ENCODE data around the gene EIF2AK3. TPM values are rescaled to one million over a fixed set of nuclear protein-coding genes. Genes with fewer than 3 reads are reported as not detected.
A peak's percentile ranks its signal among the peaks of the same experiment; 100 is the strongest.

Gene EIF2AK3
- total and polyA plus RNA-seq, 7 experiments from 2014 or later = 3.2 to 36.5 (median 27.5) TPM

- no peak overlapping the region for H3K4me3 ChIP-seq (ENCODE audit: low read length)
- H3K4me3 Mint-ChIP-seq = no peak overlapping the region
- CTCF ChIA-PET = no interaction called here
- POLR2A ChIA-PET = no interaction called here
- H3K9me3 Mint-ChIP-seq = no peaks in the 10 kb centered on the region
- no peak overlapping the region for H3K27ac ChIP-seq (ENCODE audit: low read depth, low read length)
- H3K27ac Mint-ChIP-seq = peak overlapping the region in 3 of 9 donors; percentile 9 to 53 (median 13)
- H3K4me1 Mint-ChIP-seq = peaks cover 7 to 34% (median 26%) of the 10 kb centered on the region in 7 donors
- ATAC-seq = no peak
- H3K9me3 ChIP-seq (ENCODE audit: control insufficient read depth in 2 of 3, low read length in 3 of 3) = no peaks in the 10 kb centered on the region
- H3K36me3 Mint-ChIP-seq = peaks cover 0 to 11% (median 6%) of the 10 kb centered on the region in 5 donors
- intact Hi-C loops (cut with micrococcal nuclease) = no loop called here
- H3K27me3 Mint-ChIP-seq = no peaks in the 10 kb centered on the region
- peaks cover 0 to 4% (median 0%) of the 10 kb centered on the region in 3 experiments for H3K36me3 ChIP-seq (ENCODE audit: control insufficient read depth in 2 of 3, insufficient read depth in 3 of 3, low read length in 3 of 3)
- peaks cover 0 to 5% of the 10 kb centered on the region in 2 donors for H3K4me1 ChIP-seq (ENCODE audit: control insufficient read depth in 2 of 2, insufficient read depth in 2 of 2, low read length in 2 of 2)
- no peak for DNase-seq
- H3K27me3 ChIP-seq (ENCODE audit: control insufficient read depth in 2 of 2, insufficient read depth in 2 of 2, low read length in 2 of 2) = no peaks in the 10 kb centered on the region
Measured at GRCh38 chr2:88597168-88597567, 30.1 kb downstream of the EIF2AK3 start.

- Histone ChIP-seq H3K4me1 (ENCODE audit: control insufficient read depth in 2 of 2, insufficient read depth in 2 of 2, low read length in 2 of 2) (peaks cover 0 to 5% of the 10 kb centered on the region in 2 donors), H3K27ac (ENCODE audit: low read depth, low read length) (no peak overlapping the region), H3K9me3 (ENCODE audit: control insufficient read depth in 2 of 3, low read length in 3 of 3) (no peaks in the 10 kb centered on the region), H3K4me3 (ENCODE audit: low read length) (no peak overlapping the region), H3K27me3 (ENCODE audit: control insufficient read depth in 2 of 2, insufficient read depth in 2 of 2, low read length in 2 of 2) (no peaks in the 10 kb centered on the region), H3K36me3 (ENCODE audit: control insufficient read depth in 2 of 3, insufficient read depth in 3 of 3, low read length in 3 of 3) (peaks cover 0 to 4% (median 0%) of the 10 kb centered on the region in 3 experiments)
- ATAC-seq (no peak), DNase-seq (no peak)
- CTCF ChIA-PET = interaction anchor here (8.1 kb wide), 1 partner anchor 76 kb away, joined by 66 read pairs; no protein-coding TSS in a partner anchor
- POLR2A ChIA-PET = no interaction called here
- intact Hi-C loops (cut with micrococcal nuclease) = no loop called here
- Mint-ChIP-seq H3K36me3 (peaks cover 0 to 11% (median 9%) of the 10 kb centered on the region in 5 donors), H3K27me3 (no peaks in the 10 kb centered on the region), H3K4me1 (peaks cover 5 to 29% (median 22%) of the 10 kb centered on the region in 7 donors), H3K4me3 (no peak overlapping the region), H3K9me3 (no peaks in the 10 kb centered on the region), H3K27ac (peak overlapping the region in 4 of 9 donors; percentile 9 to 72 (median 56))
Measured at GRCh38 chr2:88596141-88596830, 31.0 kb downstream of the EIF2AK3 start.

GRCh38 chr2:88591698-88592097 lies 35.6 kb downstream of the EIF2AK3 start:
- Histone ChIP-seq H3K4me1 (ENCODE audit: control insufficient read depth in 2 of 2, insufficient read depth in 2 of 2, low read length in 2 of 2) (no peaks in the 10 kb centered on the region), H3K9me3 (ENCODE audit: control insufficient read depth in 2 of 3, low read length in 3 of 3) (no peaks in the 10 kb centered on the region), H3K4me3 (ENCODE audit: low read length) (no peak overlapping the region), H3K27me3 (ENCODE audit: control insufficient read depth in 2 of 2, insufficient read depth in 2 of 2, low read length in 2 of 2) (no peaks in the 10 kb centered on the region), H3K36me3 (ENCODE audit: control insufficient read depth in 2 of 3, insufficient read depth in 3 of 3, low read length in 3 of 3) (peaks cover 0 to 20% (median 0%) of the 10 kb centered on the region in 3 experiments), H3K27ac (ENCODE audit: low read depth, low read length) (no peak overlapping the region)
- CTCF ChIA-PET = interaction anchor here (0.6 to 8.1 kb wide), 6 partner anchors 8 to 101 kb away, joined by 3 to 66 read pairs (median 4); no protein-coding TSS in a partner anchor
- Mint-ChIP-seq H3K27me3 (no peaks in the 10 kb centered on the region), H3K27ac (no peak overlapping the region), H3K4me3 (no peak overlapping the region), H3K9me3 (no peaks in the 10 kb centered on the region), H3K4me1 (peaks cover 0 to 3% (median 0%) of the 10 kb centered on the region in 7 donors), H3K36me3 (peaks cover 4 to 31% (median 15%) of the 10 kb centered on the region in 5 donors)
- POLR2A ChIA-PET = interaction anchor here (1.7 kb wide), 1 partner anchor 35 kb away, joined by 4 read pairs; the partner anchor contains the start of gene EIF2AK3
- intact Hi-C loops (cut with micrococcal nuclease) = loop anchor here (1.0 to 5.0 kb wide), 7 partner anchors 9 to 170 kb away; partner anchors contain the start of genes EIF2AK3 (in 2 of the 2) and RPIA (in 2 of the 2)
- DNase-seq = no peak
- no peak for ATAC-seq

- H3K27ac Mint-ChIP-seq = peak overlapping the region in 3 of 9 donors; percentile 20 to 68 (median 47)
- CTCF ChIA-PET = interaction anchor here (0.6 to 8.1 kb wide), 6 partner anchors 9 to 101 kb away, joined by 3 to 66 read pairs (median 4); no protein-coding TSS in a partner anchor
Measured at GRCh38 chr2:88590998-88591613, 36.2 kb downstream of the EIF2AK3 start.

GRCh38 chr2:88585969-88586368 lies 41.3 kb downstream of the EIF2AK3 start:
- intact Hi-C loops (cut with micrococcal nuclease) = no loop called here
- Mint-ChIP-seq H3K9me3 (no peaks in the 10 kb centered on the region), H3K36me3 (peaks cover 23 to 50% (median 38%) of the 10 kb centered on the region in 5 donors), H3K4me3 (no peak overlapping the region), H3K4me1 (peaks cover 0 to 3% (median 0%) of the 10 kb centered on the region in 7 donors), H3K27me3 (no peaks in the 10 kb centered on the region), H3K27ac (no peak overlapping the region)
- CTCF ChIA-PET = no interaction called here
- DNase-seq (no peak), ATAC-seq (no peak)
- POLR2A ChIA-PET = no interaction called here
- Histone ChIP-seq H3K4me3 (ENCODE audit: low read length) (no peak overlapping the region), H3K36me3 (ENCODE audit: control insufficient read depth in 2 of 3, insufficient read depth in 3 of 3, low read length in 3 of 3) (peaks cover 10 to 58% (median 14%) of the 10 kb centered on the region in 3 experiments), H3K27me3 (ENCODE audit: control insufficient read depth in 2 of 2, insufficient read depth in 2 of 2, low read length in 2 of 2) (no peaks in the 10 kb centered on the region), H3K4me1 (ENCODE audit: control insufficient read depth in 2 of 2, insufficient read depth in 2 of 2, low read length in 2 of 2) (no peaks in the 10 kb centered on the region), H3K27ac (ENCODE audit: low read depth, low read length) (no peak overlapping the region), H3K9me3 (ENCODE audit: control insufficient read depth in 2 of 3, low read length in 3 of 3) (no peaks in the 10 kb centered on the region)

More at GRCh38 chr2:88590998-88591613, 36.2 kb downstream of the EIF2AK3 start:
- peaks cover 4 to 31% (median 14%) of the 10 kb centered on the region in 5 donors for H3K36me3 Mint-ChIP-seq
- H3K4me1 ChIP-seq (ENCODE audit: control insufficient read depth in 2 of 2, insufficient read depth in 2 of 2, low read length in 2 of 2) = no peaks in the 10 kb centered on the region
- H3K36me3 ChIP-seq (ENCODE audit: control insufficient read depth in 2 of 3, insufficient read depth in 3 of 3, low read length in 3 of 3) = peaks cover 0 to 20% (median 0%) of the 10 kb centered on the region in 3 experiments
- no peaks in the 10 kb centered on the region for H3K9me3 Mint-ChIP-seq
- POLR2A ChIA-PET = interaction anchor here (1.7 kb wide), 1 partner anchor 36 kb away, joined by 4 read pairs; the partner anchor contains the start of gene EIF2AK3
- intact Hi-C loops (cut with micrococcal nuclease) = loop anchor here (1.0 to 5.0 kb wide), 7 partner anchors 9 to 170 kb away; partner anchors contain the start of genes EIF2AK3 (in 2 of the 2) and RPIA (in 2 of the 2)
- no peak overlapping the region for H3K4me3 Mint-ChIP-seq
- ATAC-seq (peak; percentile 87), DNase-seq (peak in 8 of 9 donors; percentile 19 to 56 (median 38))
- no peaks in the 10 kb centered on the region for H3K27me3 Mint-ChIP-seq
- H3K27ac ChIP-seq (ENCODE audit: low read depth, low read length) = no peak overlapping the region
- H3K4me1 Mint-ChIP-seq = peaks cover 0 to 3% (median 0%) of the 10 kb centered on the region in 7 donors
- H3K27me3 ChIP-seq (ENCODE audit: control insufficient read depth in 2 of 2, insufficient read depth in 2 of 2, low read length in 2 of 2) = no peaks in the 10 kb centered on the region
- no peaks in the 10 kb centered on the region for H3K9me3 ChIP-seq (ENCODE audit: control insufficient read depth in 2 of 3, low read length in 3 of 3)
- H3K4me3 ChIP-seq (ENCODE audit: low read length) = no peak overlapping the region

- H3K27ac Mint-ChIP-seq = peak overlapping the region in 1 of 9 donors; percentile 6
- ATAC-seq (no peak), DNase-seq (no peak)
- H3K27me3 Mint-ChIP-seq = no peaks in the 10 kb centered on the region
- no peak overlapping the region for H3K4me3 Mint-ChIP-seq
- Histone ChIP-seq H3K27ac (ENCODE audit: low read depth, low read length) (no peak overlapping the region), H3K4me1 (ENCODE audit: control insufficient read depth in 2 of 2, insufficient read depth in 2 of 2, low read length in 2 of 2) (no peaks in the 10 kb centered on the region), H3K4me3 (ENCODE audit: low read length) (no peak overlapping the region), H3K27me3 (ENCODE audit: control insufficient read depth in 2 of 2, insufficient read depth in 2 of 2, low read length in 2 of 2) (no peaks in the 10 kb centered on the region), H3K9me3 (ENCODE audit: control insufficient read depth in 2 of 3, low read length in 3 of 3) (no peaks in the 10 kb centered on the region), H3K36me3 (ENCODE audit: control insufficient read depth in 2 of 3, insufficient read depth in 3 of 3, low read length in 3 of 3) (peaks cover 10 to 57% (median 14%) of the 10 kb centered on the region in 3 experiments)
- H3K9me3 Mint-ChIP-seq = no peaks in the 10 kb centered on the region
- peaks cover 28 to 54% (median 32%) of the 10 kb centered on the region in 5 donors for H3K36me3 Mint-ChIP-seq
- POLR2A ChIA-PET = no interaction called here
- H3K4me1 Mint-ChIP-seq = peaks cover 0 to 4% (median 0%) of the 10 kb centered on the region in 7 donors
- CTCF ChIA-PET = no interaction called here
- intact Hi-C loops (cut with micrococcal nuclease) = no loop called here
Measured at GRCh38 chr2:88582030-88582429, 45.2 kb downstream of the EIF2AK3 start.
